Activated naive CD8-positive, alpha-beta T cell treated with anti-CD3 and anti-CD28 coated beads, Interleukin-2, amount 50 U/mL, for 16 hours (primary cell): ENCODE results near the gene ESRRB.

Experiments
- DNase-seq: peaks from one replicate; pipeline ENCODE4 v3.0.0-alpha.2; 2020; ENCODE audit warnings: low read depth, low spot score

Gene ESRRB

GRCh38 chr14:76450476-76450875, 74.5 kb downstream of the ESRRB start:
- DNase-seq: no peak

GRCh38 chr14:76456200-76456599, 80.3 kb downstream of the ESRRB start:
- no peak for DNase-seq

- DNase-seq: no peak
Observed at GRCh38 chr14:76456891-76457586, 81.1 kb downstream of the ESRRB start.

GRCh38 chr14:76457841-76458240, 81.9 kb downstream of the ESRRB start:
- no peak for DNase-seq

- DNase-seq: no peak
Observed at GRCh38 chr14:76461886-76462285, 85.9 kb downstream of the ESRRB start.

- DNase-seq: no peak
Observed at GRCh38 chr14:76462330-76462729, 86.4 kb downstream of the ESRRB start.

GRCh38 chr14:76463105-76463504, 87.2 kb downstream of the ESRRB start:
- DNase-seq: no peak

GRCh38 chr14:76464856-76465255, 88.9 kb downstream of the ESRRB start:
- DNase-seq: no peak

GRCh38 chr14:76465664-76466063, 89.7 kb downstream of the ESRRB start:
- no peak for DNase-seq

- DNase-seq: no peak
Observed at GRCh38 chr14:76467711-76468155, 91.8 kb downstream of the ESRRB start.

- no peak for DNase-seq
Observed at GRCh38 chr14:76472199-76472723, 96.3 kb downstream of the ESRRB start.

GRCh38 chr14:76473481-76474263, 97.7 kb downstream of the ESRRB start:
- no peak for DNase-seq

- DNase-seq: no peak
Observed at GRCh38 chr14:76480426-76480825, 104.5 kb downstream of the ESRRB start.

GRCh38 chr14:76484355-76484754, 108.4 kb downstream of the ESRRB start:
- no peak for DNase-seq

- no peak for DNase-seq
Observed at GRCh38 chr14:76486251-76486743, 110.4 kb downstream of the ESRRB start.

- no peak for DNase-seq
Observed at GRCh38 chr14:76488551-76488950, 112.6 kb downstream of the ESRRB start.

GRCh38 chr14:76489667-76490066, 113.7 kb downstream of the ESRRB start:
- no peak for DNase-seq

- DNase-seq: no peak
Observed at GRCh38 chr14:76490111-76490510, 114.2 kb downstream of the ESRRB start.

- DNase-seq: no peak
Observed at GRCh38 chr14:76490735-76491134, 114.8 kb downstream of the ESRRB start.

GRCh38 chr14:76491172-76491930, 115.4 kb downstream of the ESRRB start:
- no peak for DNase-seq

GRCh38 chr14:76495983-76496382, 120.0 kb downstream of the ESRRB start:
- no peak for DNase-seq

GRCh38 chr14:76496595-76496994, 120.7 kb downstream of the ESRRB start:
- DNase-seq: no peak
